ENCODE data around the gene KLF6.

Gene KLF6

DNA sequence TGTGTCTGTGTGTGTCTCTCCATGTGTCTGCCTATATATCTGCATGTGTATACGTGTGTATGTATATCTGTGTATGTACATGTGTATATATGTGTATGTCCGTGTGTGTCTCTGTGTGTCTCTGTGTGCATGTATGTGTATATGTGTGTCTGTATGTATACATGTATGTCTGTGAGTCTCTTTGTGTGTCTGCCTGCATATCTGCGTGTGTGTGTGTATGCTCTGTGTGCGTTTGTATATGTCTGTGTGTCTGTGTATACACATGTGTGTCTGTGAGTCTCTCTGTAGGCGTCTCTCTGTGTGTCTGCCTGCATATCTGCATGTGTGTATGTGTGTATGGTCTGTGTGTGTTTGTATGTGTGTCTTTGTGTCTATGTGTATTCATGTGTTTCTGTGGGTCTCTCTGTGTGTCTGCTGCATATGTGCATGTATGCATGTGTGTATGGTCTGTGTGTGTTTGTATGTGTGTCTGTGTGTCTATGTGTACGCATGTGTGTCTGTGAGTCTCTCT is 23.7 kb upstream of the KLF6 start:
- H3K27ac ChIP-seq (ENCODE audit: low read length) = no peak overlapping the region
- no peaks in the 10 kb centered on the region for H3K79me2 ChIP-seq (ENCODE audit: low read length)
- H3K4me2 ChIP-seq (ENCODE audit: low read length) = no peak overlapping the region
- H3K27me3 ChIP-seq (ENCODE audit: low read depth, low read length) = no peaks in the 10 kb centered on the region
- H4K20me1 ChIP-seq (ENCODE audit: insufficient read depth, low read length) = no peaks in the 10 kb centered on the region
- H3K9me3 ChIP-seq (ENCODE audit: insufficient read depth, low read length) = no peaks in the 10 kb centered on the region
- H3K4me1 ChIP-seq (ENCODE audit: low read length) = peaks cover 84% of the 10 kb centered on the region
- H3K36me3 ChIP-seq (replicated peaks; ENCODE audit: low read depth, low read length) = no peaks in the 10 kb centered on the region
- H2AFZ ChIP-seq (ENCODE audit: low read depth, low read length) = no peak overlapping the region
- H3K4me3 ChIP-seq (ENCODE audit: low read length) = no peak overlapping the region
- TF ChIP-seq, protein P1, sequence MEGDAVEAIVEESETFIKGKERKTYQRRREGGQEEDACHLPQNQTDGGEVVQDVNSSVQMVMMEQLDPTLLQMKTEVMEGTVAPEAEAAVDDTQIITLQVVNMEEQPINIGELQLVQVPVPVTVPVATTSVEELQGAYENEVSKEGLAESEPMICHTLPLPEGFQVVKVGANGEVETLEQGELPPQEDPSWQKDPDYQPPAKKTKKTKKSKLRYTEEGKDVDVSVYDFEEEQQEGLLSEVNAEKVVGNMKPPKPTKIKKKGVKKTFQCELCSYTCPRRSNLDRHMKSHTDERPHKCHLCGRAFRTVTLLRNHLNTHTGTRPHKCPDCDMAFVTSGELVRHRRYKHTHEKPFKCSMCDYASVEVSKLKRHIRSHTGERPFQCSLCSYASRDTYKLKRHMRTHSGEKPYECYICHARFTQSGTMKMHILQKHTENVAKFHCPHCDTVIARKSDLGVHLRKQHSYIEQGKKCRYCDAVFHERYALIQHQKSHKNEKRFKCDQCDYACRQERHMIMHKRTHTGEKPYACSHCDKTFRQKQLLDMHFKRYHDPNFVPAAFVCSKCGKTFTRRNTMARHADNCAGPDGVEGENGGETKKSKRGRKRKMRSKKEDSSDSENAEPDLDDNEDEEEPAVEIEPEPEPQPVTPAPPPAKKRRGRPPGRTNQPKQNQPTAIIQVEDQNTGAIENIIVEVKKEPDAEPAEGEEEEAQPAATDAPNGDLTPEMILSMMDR (IDR thresholded peaks at IDR 0.05; ENCODE audit: low read depth, low read length) = no peak
- no peak for TF ChIP-seq EZH2phosphoT487 (IDR thresholded peaks at IDR 0.05; ENCODE audit: low read depth)
- H3K9ac ChIP-seq (ENCODE audit: low read length) = no peak overlapping the region

- Histone ChIP-seq H3K9ac (ENCODE audit: low read length) (no peak overlapping the region), H2AFZ (ENCODE audit: low read depth, low read length) (no peak overlapping the region), H3K27ac (ENCODE audit: low read length) (no peak overlapping the region)
These were observed 23.0 kb upstream of the KLF6 start for GRCh38 chr10:3807928-3808496.

DNA sequence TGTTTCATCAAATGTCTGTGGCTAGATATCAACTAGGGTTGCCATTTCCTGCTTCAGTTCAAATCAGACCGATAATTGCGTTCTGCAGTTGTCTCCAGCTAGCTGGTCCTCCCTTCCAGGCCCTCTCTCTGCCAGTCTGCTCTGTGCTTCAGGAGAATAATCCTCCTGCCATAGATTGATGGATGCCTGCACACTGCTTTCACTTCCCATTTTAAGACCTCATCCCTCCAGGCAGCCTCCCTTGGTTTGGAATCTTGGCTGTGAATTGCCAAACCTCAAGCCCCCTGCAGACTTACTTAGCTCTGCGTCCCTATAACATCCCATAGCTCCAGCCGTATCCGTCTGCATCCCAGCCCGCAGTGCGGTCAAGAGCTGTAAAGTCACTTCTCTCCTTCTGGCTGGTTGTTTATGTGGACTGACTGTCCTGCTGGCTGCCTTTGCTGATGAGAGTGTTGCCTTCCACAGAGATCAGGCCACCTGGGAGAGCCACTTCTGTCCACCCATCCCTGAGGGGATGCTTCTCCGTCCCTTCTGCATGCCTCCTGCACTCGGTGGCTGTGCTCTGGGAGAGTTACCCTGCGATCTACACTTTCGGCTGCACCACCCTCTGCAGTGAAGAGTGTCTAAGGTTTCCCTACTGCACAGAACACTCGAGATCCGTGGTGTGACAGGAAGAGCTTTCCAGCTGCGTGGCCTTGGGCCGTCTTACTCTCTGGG is 22.4 kb upstream of the KLF6 start:
- H3K4me1 ChIP-seq (ENCODE audit: low read length) = peaks cover 91% of the 10 kb centered on the region
- H2AFZ ChIP-seq (ENCODE audit: low read depth, low read length) = no peak overlapping the region
- H3K4me3 ChIP-seq (ENCODE audit: low read length) = no peak overlapping the region
- no peaks in the 10 kb centered on the region for H3K27me3 ChIP-seq (ENCODE audit: low read depth, low read length)
- H3K9me3 ChIP-seq (ENCODE audit: insufficient read depth, low read length) = no peaks in the 10 kb centered on the region
- peak overlapping the region; percentile 24 for H3K4me2 ChIP-seq (ENCODE audit: low read length)
- no peak overlapping the region for H3K9ac ChIP-seq (ENCODE audit: low read length)
- no peaks in the 10 kb centered on the region for H3K79me2 ChIP-seq (ENCODE audit: low read length)
- no peak overlapping the region for H3K27ac ChIP-seq (ENCODE audit: low read length)
- no peaks in the 10 kb centered on the region for H4K20me1 ChIP-seq (ENCODE audit: insufficient read depth, low read length)
- no peaks in the 10 kb centered on the region for H3K36me3 ChIP-seq (replicated peaks; ENCODE audit: low read depth, low read length)
- TF ChIP-seq EZH2phosphoT487 (IDR thresholded peaks at IDR 0.05; ENCODE audit: low read depth) = no peak
- TF ChIP-seq, protein P1 (IDR thresholded peaks at IDR 0.05; ENCODE audit: low read depth, low read length) = no peak

More at GRCh38 chr10:3807928-3808496, 23.0 kb upstream of the KLF6 start:
- no peaks in the 10 kb centered on the region for H4K20me1 ChIP-seq (ENCODE audit: insufficient read depth, low read length)
- no peaks in the 10 kb centered on the region for H3K36me3 ChIP-seq (replicated peaks; ENCODE audit: low read depth, low read length)
- no peaks in the 10 kb centered on the region for H3K27me3 ChIP-seq (ENCODE audit: low read depth, low read length)
- peak overlapping the region; percentile 24 for H3K4me2 ChIP-seq (ENCODE audit: low read length)
- peaks cover 89% of the 10 kb centered on the region for H3K4me1 ChIP-seq (ENCODE audit: low read length)
- no peak overlapping the region for H3K4me3 ChIP-seq (ENCODE audit: low read length)
- no peaks in the 10 kb centered on the region for H3K9me3 ChIP-seq (ENCODE audit: insufficient read depth, low read length)
- H3K79me2 ChIP-seq (ENCODE audit: low read length) = no peaks in the 10 kb centered on the region
- TF ChIP-seq EZH2phosphoT487 (IDR thresholded peaks at IDR 0.05; ENCODE audit: low read depth) = no peak
- TF ChIP-seq, protein P1 (IDR thresholded peaks at IDR 0.05; ENCODE audit: low read depth, low read length) = no peak

DNA sequence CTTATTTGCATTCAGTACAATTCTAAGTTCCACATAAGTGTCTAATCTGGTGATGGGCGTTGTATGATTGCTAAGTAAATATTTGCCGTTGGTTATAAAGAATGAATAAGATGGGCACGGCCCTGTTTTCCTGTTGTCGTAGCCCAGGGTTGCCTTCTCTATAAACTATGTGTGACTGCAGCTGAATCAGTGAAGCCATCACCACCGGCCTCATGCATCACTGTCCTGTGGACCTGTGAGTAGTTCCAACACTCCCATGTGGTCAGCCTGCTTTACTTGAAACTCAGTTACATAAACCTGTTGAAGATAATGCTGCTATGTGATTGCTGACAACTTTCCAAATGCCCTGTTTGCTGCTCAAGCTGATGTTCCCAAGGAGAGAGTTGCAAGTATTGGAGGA is 21.6 kb upstream of the KLF6 start:
- Histone ChIP-seq H3K27me3 (ENCODE audit: low read depth, low read length) (no peaks in the 10 kb centered on the region), H3K9me3 (ENCODE audit: insufficient read depth, low read length) (no peaks in the 10 kb centered on the region), H3K36me3 (replicated peaks; ENCODE audit: low read depth, low read length) (no peaks in the 10 kb centered on the region), H3K27ac (ENCODE audit: low read length) (no peak overlapping the region), H3K4me1 (ENCODE audit: low read length) (peaks cover 85% of the 10 kb centered on the region), H4K20me1 (ENCODE audit: insufficient read depth, low read length) (no peaks in the 10 kb centered on the region), H3K9ac (ENCODE audit: low read length) (no peak overlapping the region), H3K79me2 (ENCODE audit: low read length) (no peaks in the 10 kb centered on the region), H3K4me2 (ENCODE audit: low read length) (peak overlapping the region; percentile 82), H2AFZ (ENCODE audit: low read depth, low read length) (no peak overlapping the region), H3K4me3 (ENCODE audit: low read length) (no peak overlapping the region)
- TF ChIP-seq EZH2phosphoT487 (IDR thresholded peaks at IDR 0.05; ENCODE audit: low read depth) = no peak
- TF ChIP-seq, protein P1 (IDR thresholded peaks at IDR 0.05; ENCODE audit: low read depth, low read length) = no peak
